GM18951 (cell line): ENCODE results near the gene ST6GALNAC2.
"Not testable (repeated sequence)": the region's sequence is repeated elsewhere in the genome, so short reads cannot be mapped to it uniquely, and the experiment has no call there.

Source experiments
- POLR2A ChIP-seq: IDR thresholded peaks from 4 replicates; pipeline ENCODE4 v1.6.1; 2011; ENCODE audit warnings: mild to moderate bottlenecking; ENCODE audit not compliant: insufficient read length, insufficient read depth; ENCODE audit errors: extremely low read depth
- in situ Hi-C: fragments of 300-500 bp; cut with MboI; formaldehyde crosslinking; loops from one replicate; pipeline ENCODE4 v1.12.0; 2022; ENCODE audit warnings: low sequenced_read_pairs, mixed read lengths, inconsistent platforms; ENCODE audit not compliant: unreplicated experiment

Gene ST6GALNAC2

GRCh38 chr17:76585649-76586593, at the start of gene ST6GALNAC2:
TSS of gene ST6GALNAC2 (minus strand) at chr17:76585860. CDS start at chr17:76585808, 52 bp downstream.
- TF ChIP-seq POLR2A = no peak
- in situ Hi-C loops = no loop called here

- in situ Hi-C loops = no loop called here
- no peak for TF ChIP-seq POLR2A
Measured at GRCh38 chr17:76635039-76635438, 49.4 kb upstream of the ST6GALNAC2 start.

- TF ChIP-seq POLR2A = no peak
- in situ Hi-C loops = no loop called here
Measured at GRCh38 chr17:76633628-76634328, 48.1 kb upstream of the ST6GALNAC2 start.

GRCh38 chr17:76631821-76632565, 46.3 kb upstream of the ST6GALNAC2 start:
- TF ChIP-seq POLR2A = no peak
- in situ Hi-C loops = no loop called here

- no peak for TF ChIP-seq POLR2A
- in situ Hi-C loops = no loop called here
Measured at GRCh38 chr17:76630151-76630550, 44.5 kb upstream of the ST6GALNAC2 start.

GRCh38 chr17:76627510-76627909, 41.9 kb upstream of the ST6GALNAC2 start:
- in situ Hi-C loops = no loop called here
- TF ChIP-seq POLR2A = no peak

GRCh38 chr17:76626442-76626841, 40.8 kb upstream of the ST6GALNAC2 start:
- no peak for TF ChIP-seq POLR2A
- in situ Hi-C loops = no loop called here

- no peak for TF ChIP-seq POLR2A
- in situ Hi-C loops = no loop called here
Measured at GRCh38 chr17:76625496-76625895, 39.8 kb upstream of the ST6GALNAC2 start.

- TF ChIP-seq POLR2A = no peak
- in situ Hi-C loops = loop anchor here (5.0 kb wide), 1 partner anchor 101 kb away; no protein-coding TSS in a partner anchor
Measured at GRCh38 chr17:76623271-76624146, 37.8 kb upstream of the ST6GALNAC2 start.

GRCh38 chr17:76617838-76618237, 32.2 kb upstream of the ST6GALNAC2 start:
- in situ Hi-C loops = no loop called here
- TF ChIP-seq POLR2A = no peak

- in situ Hi-C loops = no loop called here
- TF ChIP-seq POLR2A = no peak
Measured at GRCh38 chr17:76614912-76615617, 29.4 kb upstream of the ST6GALNAC2 start.

GRCh38 chr17:76614064-76614759, 28.6 kb upstream of the ST6GALNAC2 start:
- in situ Hi-C loops = not testable (repeated sequence)
